HG03442 (cell line): ENCODE measurements around the gene GJA3.

ENCODE experiments used
- ATAC-seq: cut with Tn5 transposase; IDR thresholded peaks from one replicate; pipeline ENCODE4 v1.9.1; 2021; ENCODE audit warnings: mild to moderate bottlenecking, moderate library complexity; ENCODE audit not compliant: unreplicated experiment

The GJA3 gene

DNA sequence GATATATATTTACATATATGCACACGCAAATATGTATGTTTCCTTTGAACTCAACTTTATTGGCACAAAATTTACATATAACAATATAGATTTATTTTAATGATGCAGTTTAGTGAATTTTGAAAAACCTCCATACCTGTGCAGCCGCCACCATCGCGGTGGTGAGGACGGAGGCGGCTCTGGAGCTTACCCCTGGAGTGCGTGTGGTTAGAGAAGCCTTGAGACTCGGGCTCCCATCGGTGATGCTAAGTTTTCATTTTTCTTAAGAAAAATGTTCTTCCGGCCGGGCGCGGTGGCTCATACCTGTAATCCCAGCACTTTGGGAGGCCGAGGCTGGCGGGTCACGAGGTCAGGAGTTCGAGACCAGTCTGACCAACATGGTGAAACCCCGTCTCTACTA is 31.8 kb downstream of the GJA3 start:
- ATAC-seq = no peak

DNA sequence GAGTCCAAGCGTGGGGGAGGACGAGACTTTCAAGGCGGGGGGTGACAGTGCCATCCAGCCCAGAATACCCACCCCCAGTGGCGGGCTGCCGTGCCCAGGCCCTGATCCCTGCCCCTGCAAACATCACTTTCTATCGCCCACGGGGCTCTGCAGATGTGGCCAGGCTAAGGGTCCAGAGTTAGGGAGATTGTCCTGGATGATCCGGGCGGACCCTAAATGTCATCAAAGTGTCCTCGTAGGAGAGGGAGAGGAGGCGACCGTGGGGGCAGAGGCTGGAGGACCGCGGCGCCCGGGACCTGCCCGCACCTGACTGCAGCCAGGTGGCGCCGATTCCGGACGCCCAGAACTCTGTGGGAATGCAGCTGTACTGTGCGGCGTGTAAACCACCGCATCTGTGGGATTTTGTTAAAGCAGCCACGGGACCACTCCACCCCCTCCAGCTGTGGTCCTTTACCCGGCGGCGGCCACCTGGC is 32.4 kb downstream of the GJA3 start:
- peak; percentile 3 for ATAC-seq

DNA sequence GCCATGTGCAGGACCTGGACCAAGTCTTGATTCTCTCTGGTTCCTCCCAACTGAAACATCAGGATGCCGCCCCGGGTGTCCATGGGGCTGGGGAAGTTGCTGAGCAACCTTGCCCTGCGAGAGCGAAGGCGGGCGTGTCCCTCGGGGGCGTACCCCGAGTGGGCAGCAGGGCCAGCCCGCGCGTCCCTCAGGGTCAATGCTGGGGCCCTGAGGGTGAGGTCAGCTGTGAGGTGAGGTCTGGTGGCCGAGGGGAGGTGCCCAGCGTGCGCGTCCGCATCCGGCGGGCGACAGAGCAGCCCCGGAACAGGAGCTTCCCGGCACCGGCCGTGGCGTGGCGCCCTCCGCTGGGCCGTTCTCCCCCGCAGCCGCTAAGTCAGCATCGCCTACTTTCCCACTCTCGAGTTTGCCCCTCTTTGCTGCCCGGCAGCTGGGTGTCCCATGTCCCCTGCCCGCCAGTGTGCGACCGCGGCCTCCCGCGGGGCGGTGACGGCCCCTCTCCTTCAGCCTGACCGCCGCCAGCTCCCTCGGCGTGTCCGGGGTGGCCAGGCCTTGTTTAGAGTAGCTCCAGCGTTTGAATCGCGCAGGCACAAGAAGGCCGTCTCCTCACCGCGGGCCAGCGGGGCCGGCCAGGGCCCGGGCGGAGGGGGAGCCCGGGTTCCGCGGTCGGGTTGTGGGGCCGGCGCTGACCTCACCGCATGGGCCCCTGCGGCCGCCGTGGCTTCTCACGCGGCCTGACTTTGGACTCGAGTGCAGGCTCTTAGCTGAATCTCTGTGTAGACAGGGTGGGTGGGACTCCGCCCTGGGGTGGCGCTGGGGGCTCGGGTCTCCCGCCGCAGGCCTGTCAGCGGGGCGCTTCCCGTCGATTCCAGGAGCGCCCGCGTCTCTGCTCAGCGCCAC is 33.0 kb downstream of the GJA3 start:
- ATAC-seq = peak; percentile 68

DNA sequence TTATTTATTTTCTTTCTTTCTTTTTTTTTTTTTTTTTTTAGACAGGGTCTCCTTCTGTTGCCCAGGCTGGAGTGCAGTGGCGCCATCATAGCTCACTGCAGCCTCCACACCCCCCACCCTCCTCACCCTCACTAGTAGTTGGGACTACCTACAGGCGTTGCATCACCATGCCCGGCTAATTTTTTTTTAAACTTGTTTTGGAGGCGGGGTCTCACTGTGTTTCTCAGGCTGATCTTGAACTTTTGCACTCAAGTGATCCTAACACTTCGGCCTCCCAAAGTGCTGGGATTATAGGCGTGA is 33.6 kb downstream of the GJA3 start:
- ATAC-seq = peak; percentile 3

DNA sequence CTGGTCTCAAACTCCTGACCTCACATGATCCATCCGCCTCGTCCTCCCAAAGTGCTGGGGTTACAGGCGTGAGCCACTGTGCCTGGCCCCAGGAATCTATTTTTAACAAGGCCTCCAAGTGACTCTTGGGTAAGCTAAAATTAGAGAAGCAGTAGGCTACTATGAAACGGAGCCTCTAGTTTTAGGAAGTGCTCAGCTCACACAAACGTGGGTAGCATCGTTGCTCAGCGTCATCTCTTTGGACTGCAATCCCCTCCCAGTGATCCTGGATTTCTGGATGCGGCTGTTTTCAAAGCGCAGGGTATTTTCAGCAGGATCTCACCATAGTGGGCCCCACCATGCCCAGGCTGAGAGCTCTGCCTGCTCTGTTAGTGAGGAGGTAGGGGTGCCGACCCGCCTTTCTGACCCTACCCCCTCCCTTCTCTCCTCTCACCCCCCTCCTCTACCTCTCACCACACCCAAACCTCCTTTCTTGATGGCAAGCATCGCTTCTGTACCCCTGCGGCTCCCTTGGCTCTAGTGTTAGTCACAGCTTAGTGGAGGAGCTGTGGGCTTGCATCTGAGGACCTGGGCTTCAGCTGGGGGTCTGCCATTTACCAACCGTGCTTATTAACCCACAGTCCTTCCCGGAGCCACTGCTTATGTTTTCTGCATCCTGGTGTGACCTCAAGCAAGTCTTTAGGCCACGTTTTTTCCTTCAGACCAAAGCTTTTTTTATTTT is 34.2 kb downstream of the GJA3 start:
- no peak for ATAC-seq

GRCh38 chr13:20125783-20126165 is 35.1 kb downstream of the GJA3 start:
- ATAC-seq = no peak

- ATAC-seq = no peak
Measured at GRCh38 chr13:20125129-20125782, 35.6 kb downstream of the GJA3 start.

DNA sequence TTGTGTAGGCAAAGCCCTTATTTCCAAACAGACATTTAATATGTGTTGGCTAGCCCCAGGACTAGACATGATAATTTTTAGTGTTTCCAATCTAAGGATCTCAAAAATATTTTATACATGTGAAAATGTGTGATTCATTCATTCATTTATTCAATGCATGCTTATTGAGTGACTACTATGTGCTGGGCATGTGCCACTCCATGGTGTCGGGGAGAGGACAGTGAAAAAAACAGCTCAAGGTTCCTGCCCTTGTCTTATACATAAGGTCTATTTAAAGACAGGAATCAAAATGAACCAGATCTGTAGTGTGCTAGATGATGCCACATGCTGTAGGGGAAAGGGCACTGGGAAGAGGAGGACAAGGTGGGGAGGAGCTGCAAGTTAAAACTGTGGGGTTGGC is 36.5 kb downstream of the GJA3 start:
- ATAC-seq = no peak

- no peak for ATAC-seq
Measured at GRCh38 chr13:20121159-20121525, 39.7 kb downstream of the GJA3 start.

DNA sequence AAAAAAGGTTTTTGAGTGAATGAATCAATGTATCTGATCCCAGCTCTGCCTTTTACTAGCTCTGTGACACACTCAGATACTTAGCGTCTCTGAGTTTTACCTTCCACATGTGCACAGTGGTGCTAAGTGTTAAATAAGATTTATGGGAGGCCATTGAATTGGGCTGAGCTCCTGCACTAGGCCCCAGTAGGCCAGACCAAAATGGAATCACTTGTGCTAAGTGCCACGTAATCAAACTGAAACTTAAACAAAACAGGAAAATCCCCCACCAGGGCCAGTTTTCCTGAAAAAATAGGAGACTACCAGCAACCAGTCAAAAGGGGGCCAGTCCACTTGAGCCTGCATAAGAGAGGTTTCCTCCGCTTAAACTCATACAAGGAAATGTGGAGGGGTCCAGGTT is 40.9 kb downstream of the GJA3 start:
- no peak for ATAC-seq

DNA sequence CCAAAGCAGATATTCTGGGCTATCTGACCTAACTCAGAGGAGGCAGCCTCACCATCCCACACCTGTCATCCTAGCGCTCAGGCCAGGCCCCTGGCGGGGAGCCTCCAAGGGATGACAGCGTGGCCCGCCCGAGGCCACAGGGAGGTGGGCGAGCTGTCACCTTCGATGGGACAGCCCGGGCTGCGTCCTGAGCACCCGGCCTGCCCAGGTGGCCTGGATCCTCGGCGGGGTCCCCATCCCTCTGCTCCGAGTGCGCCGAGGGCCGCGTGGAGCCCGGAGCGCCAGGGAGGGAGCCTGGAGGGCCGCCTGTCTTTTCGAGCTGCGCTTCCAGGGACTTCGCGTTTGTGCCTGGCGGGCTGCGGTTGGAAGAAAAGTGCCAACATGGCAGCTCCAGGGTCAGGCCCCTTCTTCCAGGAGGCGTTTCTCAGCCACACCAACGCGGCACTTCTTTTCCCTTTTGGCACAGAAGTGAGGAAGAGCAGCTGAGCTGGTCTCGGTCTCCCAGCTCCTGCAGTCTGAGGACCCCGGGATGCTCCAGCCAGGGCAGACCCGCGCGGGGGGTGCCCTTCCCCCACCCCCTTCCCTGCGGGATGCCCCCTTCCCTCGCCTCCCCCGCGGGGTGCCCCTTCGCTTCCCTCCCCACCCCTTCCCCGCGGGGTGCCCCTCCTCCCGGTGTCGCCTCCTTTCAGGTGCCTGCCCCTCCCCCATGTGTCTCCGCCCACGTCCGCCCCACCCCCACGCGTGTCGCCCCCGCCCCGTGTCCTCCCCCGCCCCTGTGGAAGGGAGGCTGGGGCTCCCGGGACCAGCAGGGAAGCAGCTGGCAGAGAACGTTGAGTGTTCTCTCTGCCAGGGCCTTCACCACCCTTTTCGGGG is 42.3 kb downstream of the GJA3 start:
- ATAC-seq = peak; percentile 22

- no peak for ATAC-seq
Measured at GRCh38 chr13:20116213-20116612, 44.6 kb downstream of the GJA3 start.

GRCh38 chr13:20114066-20114610 is 46.7 kb downstream of the GJA3 start:
- no peak for ATAC-seq

DNA sequence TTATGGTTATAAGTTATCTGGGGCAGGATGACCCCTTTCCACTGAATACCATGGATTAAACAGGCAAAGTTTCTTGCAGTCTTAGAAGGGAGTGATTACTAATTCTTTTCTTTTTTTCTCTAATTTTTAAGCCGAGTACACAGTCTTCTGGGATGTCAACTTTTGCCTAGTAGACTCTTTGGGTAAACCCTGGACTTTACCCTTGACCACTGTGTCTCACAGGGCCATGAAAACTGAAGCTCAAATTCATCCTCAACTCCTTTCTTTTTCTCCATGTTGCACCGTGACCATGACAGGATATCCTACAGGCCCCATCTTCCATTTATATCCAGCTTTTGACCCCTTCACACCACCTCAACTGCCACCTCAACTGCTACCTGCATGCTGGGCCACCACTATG is 51.8 kb downstream of the GJA3 start:
- ATAC-seq = no peak

- ATAC-seq = no peak
Measured at GRCh38 chr13:20106742-20107141, 54.1 kb downstream of the GJA3 start.

- no peak for ATAC-seq
Measured at GRCh38 chr13:20105161-20105689, 55.6 kb downstream of the GJA3 start.

- ATAC-seq = no peak
Measured at GRCh38 chr13:20102525-20103180, 58.2 kb downstream of the GJA3 start.

DNA sequence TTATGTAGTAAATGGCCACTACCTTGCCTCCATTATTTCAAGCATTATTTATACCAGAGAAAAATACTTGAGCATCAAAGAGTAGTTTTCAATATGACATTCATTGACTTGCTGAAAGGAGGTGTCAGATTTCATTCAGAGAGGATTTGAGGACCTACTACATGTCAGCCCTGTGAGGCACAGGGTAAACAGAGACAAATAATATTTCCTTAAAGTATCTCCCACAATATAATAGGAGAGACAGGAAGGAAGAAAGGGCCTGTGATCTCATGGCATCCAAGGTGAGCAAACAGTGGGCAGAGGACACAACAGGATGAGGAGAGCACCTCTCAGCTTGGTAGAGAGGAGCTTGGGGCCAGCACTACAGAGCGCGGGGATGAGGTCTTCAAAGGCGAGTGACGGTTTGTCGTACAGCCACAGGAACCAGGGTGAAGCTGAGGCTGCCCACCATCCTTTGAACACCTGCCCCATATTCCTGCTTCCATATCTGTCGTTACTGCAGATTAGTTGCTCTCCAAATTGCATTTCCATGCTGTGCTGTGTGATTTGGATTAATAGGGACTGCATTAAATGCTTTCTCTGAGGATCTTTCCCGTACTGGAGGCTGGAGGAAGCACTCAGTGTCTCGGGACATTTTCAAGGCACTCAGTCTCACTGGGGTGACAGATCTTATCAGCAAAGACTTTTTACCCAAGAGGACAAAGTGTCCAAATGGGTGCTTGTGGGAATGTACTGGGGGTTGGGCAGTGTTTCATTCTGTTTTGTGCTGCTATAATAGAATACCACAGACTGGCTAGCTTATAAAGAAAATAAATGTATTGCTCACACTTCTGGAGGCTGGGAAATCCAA is 59.2 kb downstream of the GJA3 start:
- no peak for ATAC-seq

GRCh38 chr13:20099319-20099718 is 61.5 kb downstream of the GJA3 start:
- no peak for ATAC-seq
